ENCODE measurements around the gene MYZAP. TPM values are rescaled to one million over a fixed set of nuclear protein-coding genes. Genes with fewer than 3 reads are reported as not detected.

MYZAP gene
- total RNA-seq, 1 donor = 0.43 TPM

- no peak for DNase-seq (ENCODE audit: low read depth)
- no peak overlapping the region for H3K4me3 ChIP-seq (ENCODE audit: low read depth, low read length)
These were observed 88.3 kb downstream of the MYZAP start for GRCh38 chr15:57680021-57680420.

GRCh38 chr15:57681011-57681410, 89.3 kb downstream of the MYZAP start:
- no peak for DNase-seq (ENCODE audit: low read depth)
- H3K4me3 ChIP-seq (ENCODE audit: low read depth, low read length) = no peak overlapping the region
- TF ChIP-seq CTCF (IDR thresholded peaks at IDR 0.05; ENCODE audit: insufficient read depth, low read depth, low read length) = no peak

More at GRCh38 chr15:57680021-57680420, 88.3 kb downstream of the MYZAP start:
- TF ChIP-seq CTCF (IDR thresholded peaks at IDR 0.05; ENCODE audit: insufficient read depth, low read depth, low read length) = no peak

GRCh38 chr15:57683481-57683880, 91.8 kb downstream of the MYZAP start:
- DNase-seq (ENCODE audit: low read depth) = no peak
- no peak for TF ChIP-seq CTCF (IDR thresholded peaks at IDR 0.05; ENCODE audit: insufficient read depth, low read depth, low read length)
- H3K4me3 ChIP-seq (ENCODE audit: low read depth, low read length) = no peak overlapping the region

GRCh38 chr15:57684491-57685151, 92.9 kb downstream of the MYZAP start:
- H3K4me3 ChIP-seq (ENCODE audit: low read depth, low read length) = no peak overlapping the region
- no peak for TF ChIP-seq CTCF (IDR thresholded peaks at IDR 0.05; ENCODE audit: insufficient read depth, low read depth, low read length)
- no peak for DNase-seq (ENCODE audit: low read depth)

- H3K4me3 ChIP-seq (ENCODE audit: low read depth, low read length) = no peak overlapping the region
- DNase-seq (ENCODE audit: low read depth) = no peak
- TF ChIP-seq CTCF (IDR thresholded peaks at IDR 0.05; ENCODE audit: insufficient read depth, low read depth, low read length) = no peak
These were observed 93.8 kb downstream of the MYZAP start for GRCh38 chr15:57685306-57686095.

GRCh38 chr15:57686657-57687056, 95.0 kb downstream of the MYZAP start:
- H3K4me3 ChIP-seq (ENCODE audit: low read depth, low read length) = no peak overlapping the region
- TF ChIP-seq CTCF (IDR thresholded peaks at IDR 0.05; ENCODE audit: insufficient read depth, low read depth, low read length) = no peak
- peak; percentile 68 for DNase-seq (ENCODE audit: low read depth)

Measured in fibroblast of villous mesenchyme (primary cell).